ENCODE results near the gene SLC16A8.

Gene SLC16A8

DNA sequence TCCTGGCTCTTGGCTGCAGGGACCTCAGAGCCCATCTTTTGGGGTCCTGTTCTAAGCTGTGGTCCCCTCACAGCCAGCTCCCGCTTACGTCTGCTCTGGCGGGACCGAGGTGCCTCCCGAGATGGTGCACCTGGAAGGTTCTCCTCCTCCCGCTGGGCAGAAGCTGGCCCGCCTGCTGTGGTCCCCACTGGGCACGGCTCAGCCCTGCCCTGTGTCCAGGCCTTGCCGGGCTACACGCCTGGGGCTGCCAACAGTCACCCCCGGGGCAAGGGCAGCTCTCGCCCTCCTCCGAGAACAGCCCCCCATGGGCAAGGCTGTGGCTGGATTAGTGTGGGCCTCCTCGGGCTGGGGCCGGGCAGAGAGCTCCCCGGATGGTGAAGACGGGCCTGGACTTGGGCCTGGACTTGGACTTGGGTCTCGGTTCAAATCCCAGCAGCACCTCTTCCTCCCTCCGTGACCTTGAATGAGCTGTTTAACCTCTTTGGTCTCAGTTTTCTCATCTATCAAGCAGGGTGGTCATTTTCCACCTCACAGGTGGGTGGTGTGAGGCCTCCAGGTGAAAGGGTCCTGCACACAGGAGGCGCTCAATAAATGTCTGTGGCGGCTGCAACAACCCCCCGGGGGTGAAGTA is 25.5 kb upstream of the SLC16A8 start:
- TF ChIP-seq, protein P1, sequence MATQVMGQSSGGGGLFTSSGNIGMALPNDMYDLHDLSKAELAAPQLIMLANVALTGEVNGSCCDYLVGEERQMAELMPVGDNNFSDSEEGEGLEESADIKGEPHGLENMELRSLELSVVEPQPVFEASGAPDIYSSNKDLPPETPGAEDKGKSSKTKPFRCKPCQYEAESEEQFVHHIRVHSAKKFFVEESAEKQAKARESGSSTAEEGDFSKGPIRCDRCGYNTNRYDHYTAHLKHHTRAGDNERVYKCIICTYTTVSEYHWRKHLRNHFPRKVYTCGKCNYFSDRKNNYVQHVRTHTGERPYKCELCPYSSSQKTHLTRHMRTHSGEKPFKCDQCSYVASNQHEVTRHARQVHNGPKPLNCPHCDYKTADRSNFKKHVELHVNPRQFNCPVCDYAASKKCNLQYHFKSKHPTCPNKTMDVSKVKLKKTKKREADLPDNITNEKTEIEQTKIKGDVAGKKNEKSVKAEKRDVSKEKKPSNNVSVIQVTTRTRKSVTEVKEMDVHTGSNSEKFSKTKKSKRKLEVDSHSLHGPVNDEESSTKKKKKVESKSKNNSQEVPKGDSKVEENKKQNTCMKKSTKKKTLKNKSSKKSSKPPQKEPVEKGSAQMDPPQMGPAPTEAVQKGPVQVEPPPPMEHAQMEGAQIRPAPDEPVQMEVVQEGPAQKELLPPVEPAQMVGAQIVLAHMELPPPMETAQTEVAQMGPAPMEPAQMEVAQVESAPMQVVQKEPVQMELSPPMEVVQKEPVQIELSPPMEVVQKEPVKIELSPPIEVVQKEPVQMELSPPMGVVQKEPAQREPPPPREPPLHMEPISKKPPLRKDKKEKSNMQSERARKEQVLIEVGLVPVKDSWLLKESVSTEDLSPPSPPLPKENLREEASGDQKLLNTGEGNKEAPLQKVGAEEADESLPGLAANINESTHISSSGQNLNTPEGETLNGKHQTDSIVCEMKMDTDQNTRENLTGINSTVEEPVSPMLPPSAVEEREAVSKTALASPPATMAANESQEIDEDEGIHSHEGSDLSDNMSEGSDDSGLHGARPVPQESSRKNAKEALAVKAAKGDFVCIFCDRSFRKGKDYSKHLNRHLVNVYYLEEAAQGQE (IDR thresholded peaks at IDR 0.05; ENCODE audit: insufficient replicate concordance, low read depth) = no peak
- TF ChIP-seq POLR2AphosphoS5 (IDR thresholded peaks at IDR 0.05; ENCODE audit: low read depth) (no peak), GABPA (IDR thresholded peaks at IDR 0.05; ENCODE audit: low read depth) (no peak), SPI1 (IDR thresholded peaks at IDR 0.05; ENCODE audit: borderline replicate concordance, low read depth) (no peak)
- TF ChIP-seq, protein P2, sequence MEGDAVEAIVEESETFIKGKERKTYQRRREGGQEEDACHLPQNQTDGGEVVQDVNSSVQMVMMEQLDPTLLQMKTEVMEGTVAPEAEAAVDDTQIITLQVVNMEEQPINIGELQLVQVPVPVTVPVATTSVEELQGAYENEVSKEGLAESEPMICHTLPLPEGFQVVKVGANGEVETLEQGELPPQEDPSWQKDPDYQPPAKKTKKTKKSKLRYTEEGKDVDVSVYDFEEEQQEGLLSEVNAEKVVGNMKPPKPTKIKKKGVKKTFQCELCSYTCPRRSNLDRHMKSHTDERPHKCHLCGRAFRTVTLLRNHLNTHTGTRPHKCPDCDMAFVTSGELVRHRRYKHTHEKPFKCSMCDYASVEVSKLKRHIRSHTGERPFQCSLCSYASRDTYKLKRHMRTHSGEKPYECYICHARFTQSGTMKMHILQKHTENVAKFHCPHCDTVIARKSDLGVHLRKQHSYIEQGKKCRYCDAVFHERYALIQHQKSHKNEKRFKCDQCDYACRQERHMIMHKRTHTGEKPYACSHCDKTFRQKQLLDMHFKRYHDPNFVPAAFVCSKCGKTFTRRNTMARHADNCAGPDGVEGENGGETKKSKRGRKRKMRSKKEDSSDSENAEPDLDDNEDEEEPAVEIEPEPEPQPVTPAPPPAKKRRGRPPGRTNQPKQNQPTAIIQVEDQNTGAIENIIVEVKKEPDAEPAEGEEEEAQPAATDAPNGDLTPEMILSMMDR (IDR thresholded peaks at IDR 0.05; ENCODE audit: insufficient read depth, low read length) = no peak
- no peak for DNase-seq (ENCODE audit: low read depth in 1 of 2, low spot score in 1 of 2)
- Histone ChIP-seq H3K27ac (replicated peaks) (no peak overlapping the region), H3K27me3 (ENCODE audit: insufficient read depth, poor library complexity, severe bottlenecking) (no peaks in the 10 kb centered on the region), H3K4me3 (replicated peaks; ENCODE audit: insufficient read depth, low read length) (no peak overlapping the region)

DNA sequence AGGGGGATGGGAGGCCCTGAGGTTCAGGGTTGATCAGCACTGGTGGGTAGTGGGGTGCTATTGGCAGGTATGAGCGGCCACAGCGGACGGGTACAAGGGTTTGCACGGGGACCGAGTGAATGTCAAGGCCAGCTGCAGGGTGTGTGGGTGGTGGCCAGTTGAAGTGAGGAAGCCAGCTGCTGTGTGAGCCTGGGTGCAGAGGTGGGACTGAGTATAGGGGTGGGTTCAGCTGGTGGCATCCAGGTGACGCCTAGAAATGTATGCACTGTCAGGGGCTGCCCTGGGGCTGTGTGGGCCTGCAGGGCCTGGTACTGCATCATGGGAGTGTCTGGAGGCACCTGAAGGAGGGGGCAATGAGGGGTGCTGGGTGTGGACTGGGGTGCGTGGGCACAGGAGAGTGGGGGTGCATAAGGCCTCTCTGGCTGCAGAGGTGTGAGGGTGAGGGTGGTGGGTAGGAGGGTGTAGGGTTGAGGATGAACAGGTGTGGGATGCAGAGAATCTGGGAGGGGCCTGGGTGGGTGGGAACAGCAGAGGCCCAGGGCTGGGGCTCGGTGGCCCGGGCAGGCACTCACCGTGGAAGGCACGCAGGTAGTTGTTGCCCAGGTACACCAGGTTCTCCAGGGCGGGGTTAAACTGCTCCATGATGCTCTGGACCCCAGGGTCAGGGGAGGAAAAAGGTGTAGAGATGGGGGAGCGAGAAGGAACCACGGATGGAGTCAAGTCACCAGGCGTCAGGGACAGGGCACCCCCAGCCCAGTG is 24.8 kb upstream of the SLC16A8 start:
- TF ChIP-seq, protein P1 (IDR thresholded peaks at IDR 0.05; ENCODE audit: insufficient replicate concordance, low read depth) = no peak
- TF ChIP-seq GABPA (IDR thresholded peaks at IDR 0.05; ENCODE audit: low read depth) (no peak), SPI1 (IDR thresholded peaks at IDR 0.05; ENCODE audit: borderline replicate concordance, low read depth) (no peak)

DNA sequence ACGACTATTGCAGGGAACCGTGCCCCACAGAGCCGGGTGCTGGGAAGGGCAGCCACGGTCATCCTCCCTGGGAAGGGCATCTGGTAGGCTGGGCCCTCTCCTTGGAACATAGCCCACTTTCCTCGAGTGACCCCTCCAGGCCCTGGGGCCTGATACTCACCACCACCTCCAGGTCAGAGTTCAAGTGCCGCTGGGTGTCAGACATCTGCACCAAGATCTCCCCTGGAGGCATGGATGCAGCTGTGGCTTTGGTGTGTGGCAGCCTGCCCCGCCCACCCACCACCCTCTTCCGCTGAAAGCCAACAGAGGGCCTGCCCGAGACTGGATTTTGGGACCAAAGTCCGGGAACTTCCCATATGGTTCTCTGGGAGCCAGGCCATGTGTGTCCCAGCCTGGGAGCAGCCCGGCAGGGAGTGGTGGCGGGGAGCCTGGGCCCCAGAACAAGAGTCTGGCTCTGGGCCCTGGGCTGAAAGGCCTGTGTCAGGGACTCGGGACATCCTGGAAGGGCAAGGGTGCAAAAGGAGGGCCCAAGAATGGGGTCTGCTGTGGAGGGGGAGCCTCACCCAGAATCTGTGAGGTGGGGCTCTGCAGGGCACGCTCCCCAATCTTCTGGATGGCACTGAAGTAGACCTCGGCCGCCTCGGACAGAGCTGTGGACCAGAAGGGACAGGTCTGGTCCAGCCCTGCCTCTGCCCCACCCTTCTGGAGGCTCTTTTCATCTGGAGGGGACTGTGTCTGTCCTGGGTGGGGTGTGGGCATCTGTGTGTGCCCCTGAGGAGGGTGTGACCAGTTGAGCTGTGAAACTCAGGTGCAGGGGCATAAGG is 23.9 kb upstream of the SLC16A8 start:
- H3K27me3 ChIP-seq (ENCODE audit: insufficient read depth, poor library complexity, severe bottlenecking) = no peaks in the 10 kb centered on the region
- no peak for DNase-seq (ENCODE audit: low read depth in 1 of 2, low spot score in 1 of 2)
- no peak overlapping the region for H3K4me3 ChIP-seq (replicated peaks; ENCODE audit: insufficient read depth, low read length)
- TF ChIP-seq, protein P2 (IDR thresholded peaks at IDR 0.05; ENCODE audit: insufficient read depth, low read length) = no peak
- TF ChIP-seq SPI1 (IDR thresholded peaks at IDR 0.05; ENCODE audit: borderline replicate concordance, low read depth) (no peak), GABPA (IDR thresholded peaks at IDR 0.05; ENCODE audit: low read depth) (no peak), POLR2AphosphoS5 (IDR thresholded peaks at IDR 0.05; ENCODE audit: low read depth) (no peak)
- TF ChIP-seq, protein P1 (IDR thresholded peaks at IDR 0.05; ENCODE audit: insufficient replicate concordance, low read depth) = no peak
- H3K27ac ChIP-seq (replicated peaks) = no peak overlapping the region

More for the DNA sequence above, 24.8 kb upstream of the SLC16A8 start:
- DNase-seq (ENCODE audit: low read depth in 1 of 2, low spot score in 1 of 2) = no peak
- no peak overlapping the region for H3K4me3 ChIP-seq (replicated peaks; ENCODE audit: insufficient read depth, low read length)
- no peaks in the 10 kb centered on the region for H3K27me3 ChIP-seq (ENCODE audit: insufficient read depth, poor library complexity, severe bottlenecking)
- no peak overlapping the region for H3K27ac ChIP-seq (replicated peaks)
